Activated CD4-positive, alpha-beta T cell treated with anti-CD3 and anti-CD28 coated beads, Interleukin-2, amount 10 ng/mL, durations not matched to agents 7 days and 5 days (primary cell): ENCODE results near the gene SH3D19. TPM values are rescaled to one million over a fixed set of nuclear protein-coding genes. Genes with fewer than 3 reads are reported as not detected.

Experiments
- CTCF ChIA-PET: fragments of 350-600 bp; sonication (Branson Sonifier 250); formaldehyde crosslinking; loops from one replicate; lab custom pipeline; 2021; ENCODE audit warnings: antibody characterized with exemption; lab: Charles Lee
- POLR2A ChIA-PET: fragments of 350-600 bp; sonication (Branson Sonifier 250); formaldehyde crosslinking; loops from one replicate; lab custom pipeline; 2021; ENCODE audit warnings: antibody characterized with exemption; lab: Charles Lee
- DNase-seq: peaks from one replicate; pipeline ENCODE4 v3.0.0-alpha.2; 2020
- H3K27ac Mint-ChIP-seq: one replicate; pipeline ENCODE4 v1.8.0; 2021; ENCODE audit warnings: mild to moderate bottlenecking, moderate library complexity, mixed read lengths
- H3K27me3 Mint-ChIP-seq: one replicate; pipeline ENCODE4 v1.8.0; 2021; ENCODE audit warnings: mixed read lengths
- H3K36me3 Mint-ChIP-seq: one replicate; pipeline ENCODE4 v1.8.0; 2021; ENCODE audit warnings: low read depth, mixed read lengths
- H3K4me1 Mint-ChIP-seq: one replicate; pipeline ENCODE4 v1.8.0; 2021; ENCODE audit warnings: mixed read lengths
- H3K4me3 Mint-ChIP-seq: one replicate; pipeline ENCODE4 v1.8.0; 2021; ENCODE audit warnings: mild to moderate bottlenecking, moderate library complexity, mixed read lengths
- H3K9me3 Mint-ChIP-seq: one replicate; pipeline ENCODE4 v1.8.0; 2021; ENCODE audit warnings: mixed read lengths
- total RNA-seq, 2 experiments: library from RNA; stranded (reverse); gene quantifications; one replicate each; pipeline ENCODE4 v1.2.3, GENCODE V29; 2021

SH3D19 gene
- total RNA-seq = not detected

- ChIA-PET POLR2A (no interaction called here), CTCF (no interaction called here)
- Mint-ChIP-seq H3K27ac (no peak within 1 kb of the TSS), H3K4me1 (peaks cover 11% of the 10 kb centered on the region), H3K36me3 (no peaks in the 10 kb centered on the region), H3K27me3 (peaks cover 59% of the 10 kb centered on the region), H3K9me3 (no peaks in the 10 kb centered on the region), H3K4me3 (peak within 1 kb of the TSS; percentile 63)
- no peak for DNase-seq
Observed at GRCh38 chr4:151325111-151325948, at the start of gene SH3D19. SH3D19 (minus strand) TSS chr4:151325605; CDS start chr4:151325352, 253 bp downstream.

GRCh38 chr4:151362404-151363164 lies 37.2 kb upstream of the SH3D19 start:
- ChIA-PET CTCF (interaction anchor here (1.3 kb wide), 1 partner anchor 11 kb away, joined by 3 read pairs; no protein-coding TSS in a partner anchor), POLR2A (interaction anchor here (0.6 kb wide), 1 partner anchor 66 kb away, joined by 3 read pairs; no protein-coding TSS in a partner anchor)
- Mint-ChIP-seq H3K27me3 (peaks cover 17% of the 10 kb centered on the region), H3K9me3 (no peaks in the 10 kb centered on the region), H3K4me1 (peaks cover 1% of the 10 kb centered on the region), H3K27ac (no peak overlapping the region), H3K4me3 (no peak overlapping the region), H3K36me3 (no peaks in the 10 kb centered on the region)
- DNase-seq = peak; percentile 83

- DNase-seq = no peak
- Mint-ChIP-seq H3K4me3 (no peak overlapping the region), H3K9me3 (no peaks in the 10 kb centered on the region), H3K4me1 (peaks cover 1% of the 10 kb centered on the region), H3K27me3 (peaks cover 17% of the 10 kb centered on the region), H3K27ac (no peak overlapping the region), H3K36me3 (no peaks in the 10 kb centered on the region)
- POLR2A ChIA-PET = no interaction called here
- CTCF ChIA-PET = no interaction called here
Observed at GRCh38 chr4:151361966-151362365, 36.6 kb upstream of the SH3D19 start.

- Mint-ChIP-seq H3K27me3 (peaks cover 17% of the 10 kb centered on the region), H3K9me3 (no peaks in the 10 kb centered on the region), H3K4me1 (peaks cover 1% of the 10 kb centered on the region), H3K36me3 (no peaks in the 10 kb centered on the region), H3K4me3 (no peak overlapping the region), H3K27ac (no peak overlapping the region)
- ChIA-PET CTCF (no interaction called here), POLR2A (no interaction called here)
- no peak for DNase-seq
Observed at GRCh38 chr4:151361126-151361525, 35.7 kb upstream of the SH3D19 start.

GRCh38 chr4:151359576-151359975 lies 34.2 kb upstream of the SH3D19 start:
- Mint-ChIP-seq H3K36me3 (no peaks in the 10 kb centered on the region), H3K27me3 (peaks cover 23% of the 10 kb centered on the region), H3K4me3 (no peak overlapping the region), H3K27ac (no peak overlapping the region), H3K9me3 (no peaks in the 10 kb centered on the region), H3K4me1 (peaks cover 1% of the 10 kb centered on the region)
- no peak for DNase-seq
- POLR2A ChIA-PET = no interaction called here
- CTCF ChIA-PET = no interaction called here

- Mint-ChIP-seq H3K36me3 (no peaks in the 10 kb centered on the region), H3K27ac (no peak overlapping the region), H3K4me1 (peaks cover 1% of the 10 kb centered on the region), H3K4me3 (no peak overlapping the region), H3K27me3 (peaks cover 24% of the 10 kb centered on the region), H3K9me3 (no peaks in the 10 kb centered on the region)
- ChIA-PET POLR2A (interaction anchor here (0.6 kb wide), 1 partner anchor 371 kb away, joined by 3 read pairs; no protein-coding TSS in a partner anchor), CTCF (no interaction called here)
- no peak for DNase-seq
Observed at GRCh38 chr4:151358266-151358665, 32.9 kb upstream of the SH3D19 start.

- no peaks in the 10 kb centered on the region for H3K4me1 Mint-ChIP-seq
- no peak overlapping the region for H3K27ac Mint-ChIP-seq
- CTCF ChIA-PET = no interaction called here
- H3K4me3 Mint-ChIP-seq = no peak overlapping the region
- DNase-seq = no peak
- no peaks in the 10 kb centered on the region for H3K9me3 Mint-ChIP-seq
- POLR2A ChIA-PET = no interaction called here
- no peaks in the 10 kb centered on the region for H3K36me3 Mint-ChIP-seq
- H3K27me3 Mint-ChIP-seq = peaks cover 21% of the 10 kb centered on the region
Observed at GRCh38 chr4:151356510-151356909, 31.1 kb upstream of the SH3D19 start.

- CTCF ChIA-PET = interaction anchor here (0.9 kb wide), 1 partner anchor 48 kb away, joined by 3 read pairs; no protein-coding TSS in a partner anchor
Observed at GRCh38 chr4:151355155-151355554, 29.8 kb upstream of the SH3D19 start.

GRCh38 chr4:151347490-151348235 lies 22.3 kb upstream of the SH3D19 start:
- H3K4me1 Mint-ChIP-seq = no peaks in the 10 kb centered on the region
- ChIA-PET CTCF (no interaction called here), POLR2A (no interaction called here)
- no peak overlapping the region for H3K27ac Mint-ChIP-seq
- peaks cover 13% of the 10 kb centered on the region for H3K27me3 Mint-ChIP-seq
- H3K36me3 Mint-ChIP-seq = no peaks in the 10 kb centered on the region
- H3K4me3 Mint-ChIP-seq = no peak overlapping the region
- DNase-seq = no peak
- H3K9me3 Mint-ChIP-seq = no peaks in the 10 kb centered on the region

More at GRCh38 chr4:151355155-151355554, 29.8 kb upstream of the SH3D19 start:
- no peaks in the 10 kb centered on the region for H3K36me3 Mint-ChIP-seq
- H3K27ac Mint-ChIP-seq = no peak overlapping the region
- H3K9me3 Mint-ChIP-seq = no peaks in the 10 kb centered on the region
- H3K27me3 Mint-ChIP-seq = peaks cover 20% of the 10 kb centered on the region
- no peak for DNase-seq
- no peak overlapping the region for H3K4me3 Mint-ChIP-seq
- POLR2A ChIA-PET = interaction anchor here (0.5 kb wide), 1 partner anchor 103 kb away, joined by 3 read pairs; no protein-coding TSS in a partner anchor
- H3K4me1 Mint-ChIP-seq = no peaks in the 10 kb centered on the region

GRCh38 chr4:151344948-151345347 lies 19.5 kb upstream of the SH3D19 start:
- H3K4me3 Mint-ChIP-seq = no peak overlapping the region
- no peaks in the 10 kb centered on the region for H3K4me1 Mint-ChIP-seq
- no peaks in the 10 kb centered on the region for H3K9me3 Mint-ChIP-seq
- H3K27ac Mint-ChIP-seq = no peak overlapping the region
- ChIA-PET POLR2A (no interaction called here), CTCF (interaction anchor here (1.5 kb wide), 1 partner anchor 9 kb away, joined by 5 read pairs; no protein-coding TSS in a partner anchor)
- no peaks in the 10 kb centered on the region for H3K36me3 Mint-ChIP-seq
- H3K27me3 Mint-ChIP-seq = peaks cover 13% of the 10 kb centered on the region
- DNase-seq = no peak

GRCh38 chr4:151340751-151341385 lies 15.5 kb upstream of the SH3D19 start:
- Mint-ChIP-seq H3K4me1 (no peaks in the 10 kb centered on the region), H3K27me3 (peaks cover 6% of the 10 kb centered on the region), H3K9me3 (no peaks in the 10 kb centered on the region), H3K27ac (no peak overlapping the region), H3K4me3 (no peak overlapping the region), H3K36me3 (no peaks in the 10 kb centered on the region)
- ChIA-PET CTCF (no interaction called here), POLR2A (no interaction called here)
- no peak for DNase-seq

GRCh38 chr4:151339467-151339866 lies 14.1 kb upstream of the SH3D19 start:
- no peaks in the 10 kb centered on the region for H3K4me1 Mint-ChIP-seq
- ChIA-PET POLR2A (no interaction called here), CTCF (no interaction called here)
- H3K4me3 Mint-ChIP-seq = no peak overlapping the region
- no peak for DNase-seq
- H3K36me3 Mint-ChIP-seq = no peaks in the 10 kb centered on the region
- no peaks in the 10 kb centered on the region for H3K9me3 Mint-ChIP-seq
- peaks cover 11% of the 10 kb centered on the region for H3K27me3 Mint-ChIP-seq
- no peak overlapping the region for H3K27ac Mint-ChIP-seq
